Pancreas (tissue), 10 donors: ENCODE measurements around the gene PIP4K2A. TPM values are rescaled to one million over a fixed set of nuclear protein-coding genes. Genes with fewer than 3 reads are reported as not detected.

Source experiments
- ATAC-seq, 4 donors: fragments of 200-7000 bp; cut with Tn5 transposase; one replicate each; pipeline versions ENCODE4 v1.8.0 to v1.9.1; 2020; ENCODE audit warnings: mild to moderate bottlenecking in 4 of 4, moderate library complexity in 4 of 4
- DNase-seq, 6 donors: peaks; one replicate each; pipeline ENCODE4 v3.0.0-alpha.2; 2020
- FAIRE-seq: peaks from 2 replicates; lab custom pipeline; 2012; peaks lifted over from hg19 to GRCh38; lab: Jason Lieb, UNC
- H3K27ac ChIP-seq, 4 donors: fragments of 200-600 bp; sonication (generic); 1 replicate in 3 of 4; 2 replicates in 1 of 4; pipeline versions ENCODE4 v1.5.0 to v1.8.0; 2020
- H3K27me3 ChIP-seq, 4 donors: fragments of 200-600 bp; one replicate each; pipeline ENCODE4 v1.8.0; 2021
- H3K36me3 ChIP-seq, 3 donors: fragments of 200-600 bp; sonication (generic) in 1 of 3; one replicate each; pipeline versions ENCODE4 v1.5.0 to v1.8.0; 2020 to 2021
- H3K4me1 ChIP-seq, 3 donors: fragments of 200-600 bp; one replicate each; pipeline ENCODE4 v1.8.0; 2021
- H3K4me3 ChIP-seq, 4 donors: fragments of 200-600 bp; sonication (generic) in 2 of 4; one replicate each; pipeline versions ENCODE4 v1.5.0 to v1.8.0; 2020 to 2021
- H3K9me3 ChIP-seq, 4 donors: fragments of 200-600 bp; one replicate each; pipeline ENCODE4 v1.8.0; 2021
- CTCF ChIP-seq, 4 donors: fragments of 200-600 bp; sonication (generic) in 3 of 4; IDR thresholded peaks; one replicate each; pipeline versions ENCODE4 v1.5.0 to v1.8.0; 2021; ENCODE audit warnings: antibody characterized with exemption in 4 of 4
- WGBS, 2 donors: extraction: QIAGEN DNeasy Blood & Tissue Kit; methylation state at CpG; one replicate each; pipeline ENCODE4 v1.1.7; 2013; 5-methylcytosine and 5-hydroxymethylcytosine counted together
- intact Hi-C, 3 donors: fragments of 100-400 bp; cut with DNase I; formaldehyde crosslinking; loops; one replicate each; pipeline versions ENCODE4 v1.11.1 to v1.14.2; 2022
- polyA plus RNA-seq, 2 donors: library from polyadenylated mRNA; stranded (reverse); fragments of 200-250 nt; gene quantifications; one replicate each; pipeline ENCODE4 v1.2.3, GENCODE V29; 2013
- total RNA-seq, 6 donors: library from RNA; stranded (reverse); fragmentation: NEBNext Ultra II Directional in 4 of 6; extraction: Animal tissue kit (Norgen Biotek cat#: 25700) in 4 of 6; gene quantifications; one replicate each; pipeline versions ENCODE4 v1.2.1 to v1.2.4, GENCODE V29; 2021 to 2023
- donor health status: healthy with polysubstance abuse.
- donor health status: DM: no; HTN: no; CAD: no; lungs with moderate emphysema.
- donor health status: DM: no; HTN: no; CAD: no.
- donor health status: control.
- donor health status: control.
- donor health status: Bipolar disorder and iron deficiency.
- donor health status: DM: yes; HTN: yes; CAD: no.
- donor health status: DM: no; HTN: no; CAD: no.
- donor health status: DM: no; HTN: no; CAD: no.
- donor health status: DM: yes; HTN: yes; CAD: no.

PIP4K2A gene
- total and polyA plus RNA-seq, 8 donors, result 3.6 to 17.8 (median 6.7) TPM

- no peak overlapping the region for H3K4me3 ChIP-seq
- no peak for TF ChIP-seq CTCF (IDR thresholded peaks at IDR 0.05)
- peaks cover 0 to 24% (median 5%) of the 10 kb centered on the region in 3 donors for H3K4me1 ChIP-seq
- no peak for FAIRE-seq
- H3K27ac ChIP-seq, result no peak overlapping the region
- no peak for DNase-seq
- H3K36me3 ChIP-seq, result no peaks in the 10 kb centered on the region
- ATAC-seq, result peak; percentile 48 to 83 (median 76)
- intact Hi-C loops, result no loop called here
- WGBS, 2 donors, result 47 to 49% methylated on average over 5 of the region's 5 CpGs
- no peaks in the 10 kb centered on the region for H3K9me3 ChIP-seq
- H3K27me3 ChIP-seq, result no peaks in the 10 kb centered on the region
Measured at GRCh38 chr10:22699976-22700375, 14.4 kb downstream of the PIP4K2A start.

DNA sequence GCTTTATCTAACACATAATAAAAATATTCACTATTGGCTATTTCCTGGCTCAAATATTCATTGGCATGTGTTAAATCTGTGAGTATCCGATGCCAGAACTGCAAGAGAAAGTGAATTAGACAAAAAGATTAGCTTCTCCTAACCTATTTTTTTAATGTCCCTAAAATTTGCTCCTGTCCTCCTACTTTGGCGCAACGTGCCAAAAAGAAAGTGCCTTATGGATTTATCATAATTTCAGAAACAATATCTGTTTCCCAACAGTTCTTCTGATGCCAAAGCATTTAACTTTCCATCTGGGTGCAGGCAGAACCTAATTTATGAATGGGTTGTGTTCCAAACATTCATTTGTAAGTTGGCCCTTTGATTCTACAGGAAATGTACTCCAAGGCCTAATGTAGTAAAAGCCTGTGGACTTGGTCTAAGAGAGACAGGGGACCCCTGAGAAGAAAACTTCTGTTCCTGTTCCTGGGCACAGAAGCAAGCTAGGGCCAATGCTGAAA is 15.4 kb downstream of the PIP4K2A start:
- H3K4me3 ChIP-seq, result no peak overlapping the region
- 74 to 77% methylated on average over 3 of the region's 3 CpGs for WGBS, 2 donors
- intact Hi-C loops, result no loop called here

DNA sequence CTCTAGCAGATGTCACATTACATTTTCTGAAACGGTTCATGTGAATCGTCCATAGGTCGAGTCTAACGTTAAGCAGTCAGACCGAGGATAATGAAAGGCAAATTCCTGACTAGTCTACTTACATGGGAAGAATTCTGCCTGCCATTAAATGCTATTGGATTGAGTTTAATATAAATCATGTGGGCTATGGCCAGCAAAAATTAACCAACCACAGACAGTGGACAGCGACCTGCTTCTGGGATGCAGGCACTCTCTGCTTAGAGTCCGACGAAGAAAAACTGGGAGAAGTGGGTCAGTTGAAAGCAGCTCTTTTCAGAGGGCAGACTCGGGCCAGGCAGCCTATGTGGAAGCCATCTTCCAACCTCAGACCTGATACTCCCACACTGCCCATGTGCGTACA is 16.6 kb downstream of the PIP4K2A start:
- ATAC-seq (no peak), FAIRE-seq (no peak), DNase-seq (no peak)
- Histone ChIP-seq H3K9me3 (no peaks in the 10 kb centered on the region), H3K27ac (no peak overlapping the region), H3K36me3 (no peaks in the 10 kb centered on the region), H3K27me3 (no peaks in the 10 kb centered on the region), H3K4me3 (no peak overlapping the region), H3K4me1 (peaks cover 0 to 23% (median 5%) of the 10 kb centered on the region in 3 donors)
- WGBS, 2 donors, result 92 to 95% methylated on average over 10 of the region's 10 CpGs
- TF ChIP-seq CTCF (IDR thresholded peaks at IDR 0.05), result no peak
- intact Hi-C loops, result no loop called here

More for the DNA sequence above, 15.4 kb downstream of the PIP4K2A start:
- Histone ChIP-seq H3K27ac (no peak overlapping the region), H3K4me1 (peaks cover 0 to 24% (median 5%) of the 10 kb centered on the region in 3 donors), H3K9me3 (no peaks in the 10 kb centered on the region), H3K27me3 (no peaks in the 10 kb centered on the region), H3K36me3 (no peaks in the 10 kb centered on the region)
- DNase-seq, result no peak
- no peak for ATAC-seq
- FAIRE-seq, result no peak
- no peak for TF ChIP-seq CTCF (IDR thresholded peaks at IDR 0.05)

GRCh38 chr10:22697101-22697500 is 17.3 kb downstream of the PIP4K2A start:
- peak in 2 of 4 donors; percentile 30 to 32 for ATAC-seq
- FAIRE-seq, result no peak

More at GRCh38 chr10:22697101-22697500, 17.3 kb downstream of the PIP4K2A start:
- no peak overlapping the region for H3K27ac ChIP-seq
- WGBS, 2 donors, result 45 to 53% methylated on average over 4 of the region's 4 CpGs
- DNase-seq, result no peak
- H3K4me3 ChIP-seq, result no peak overlapping the region
- intact Hi-C loops, result no loop called here
- peaks cover 0 to 16% (median 0%) of the 10 kb centered on the region in 3 donors for H3K4me1 ChIP-seq
- TF ChIP-seq CTCF (IDR thresholded peaks at IDR 0.05), result no peak
- H3K9me3 ChIP-seq, result no peaks in the 10 kb centered on the region
- no peaks in the 10 kb centered on the region for H3K27me3 ChIP-seq
- no peaks in the 10 kb centered on the region for H3K36me3 ChIP-seq
